Choroid plexus epithelial cell (primary cell): ENCODE results near the gene CCT5.

ENCODE experiments used
- DNase-seq: peaks from one replicate; pipeline ENCODE4 v3.0.0-alpha.2; 2010; ENCODE audit warnings: low read depth
- H3K4me3 ChIP-seq: 2 replicates; pipeline ENCODE4 v1.5.1; 2011; ENCODE audit warnings: low read depth, mild to moderate bottlenecking, control low read depth, low read length, moderate library complexity
- TF ChIP-seq, protein P1 (sequence below): conservative IDR thresholded peaks from 2 replicates; pipeline ENCODE4 v1.5.1; 2011; ENCODE audit warnings: low read depth, mild to moderate bottlenecking, control low read depth, inconsistent platforms, low read length, moderate library complexity

Gene CCT5

DNA sequence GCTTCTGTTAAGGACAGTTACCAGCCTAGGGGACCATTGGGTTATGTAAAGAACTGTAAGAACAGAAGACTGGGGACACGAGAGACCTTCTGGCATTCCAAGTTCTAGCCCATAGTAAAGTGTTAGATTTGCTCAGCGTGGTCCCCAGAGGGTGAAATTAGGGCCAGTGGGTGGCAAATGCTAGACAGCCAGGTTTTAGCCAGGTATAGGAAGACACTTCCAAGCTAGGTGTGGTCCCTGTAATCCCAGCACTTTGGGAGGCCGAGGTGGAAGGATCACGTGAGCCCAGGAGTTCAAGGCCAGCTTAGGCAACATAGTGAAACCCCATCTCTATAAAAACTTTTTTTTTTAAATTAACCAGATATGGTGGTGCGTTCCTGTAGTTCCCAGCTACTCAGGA is 34.7 kb upstream of the CCT5 start:
- TF ChIP-seq, protein P1, sequence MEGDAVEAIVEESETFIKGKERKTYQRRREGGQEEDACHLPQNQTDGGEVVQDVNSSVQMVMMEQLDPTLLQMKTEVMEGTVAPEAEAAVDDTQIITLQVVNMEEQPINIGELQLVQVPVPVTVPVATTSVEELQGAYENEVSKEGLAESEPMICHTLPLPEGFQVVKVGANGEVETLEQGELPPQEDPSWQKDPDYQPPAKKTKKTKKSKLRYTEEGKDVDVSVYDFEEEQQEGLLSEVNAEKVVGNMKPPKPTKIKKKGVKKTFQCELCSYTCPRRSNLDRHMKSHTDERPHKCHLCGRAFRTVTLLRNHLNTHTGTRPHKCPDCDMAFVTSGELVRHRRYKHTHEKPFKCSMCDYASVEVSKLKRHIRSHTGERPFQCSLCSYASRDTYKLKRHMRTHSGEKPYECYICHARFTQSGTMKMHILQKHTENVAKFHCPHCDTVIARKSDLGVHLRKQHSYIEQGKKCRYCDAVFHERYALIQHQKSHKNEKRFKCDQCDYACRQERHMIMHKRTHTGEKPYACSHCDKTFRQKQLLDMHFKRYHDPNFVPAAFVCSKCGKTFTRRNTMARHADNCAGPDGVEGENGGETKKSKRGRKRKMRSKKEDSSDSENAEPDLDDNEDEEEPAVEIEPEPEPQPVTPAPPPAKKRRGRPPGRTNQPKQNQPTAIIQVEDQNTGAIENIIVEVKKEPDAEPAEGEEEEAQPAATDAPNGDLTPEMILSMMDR, result no peak
- no peak overlapping the region for H3K4me3 ChIP-seq
- no peak for DNase-seq

GRCh38 chr5:10216107-10216506 is 34.0 kb upstream of the CCT5 start:
- no peak for DNase-seq
- H3K4me3 ChIP-seq, result no peak overlapping the region
- TF ChIP-seq, protein P1, result no peak

DNA sequence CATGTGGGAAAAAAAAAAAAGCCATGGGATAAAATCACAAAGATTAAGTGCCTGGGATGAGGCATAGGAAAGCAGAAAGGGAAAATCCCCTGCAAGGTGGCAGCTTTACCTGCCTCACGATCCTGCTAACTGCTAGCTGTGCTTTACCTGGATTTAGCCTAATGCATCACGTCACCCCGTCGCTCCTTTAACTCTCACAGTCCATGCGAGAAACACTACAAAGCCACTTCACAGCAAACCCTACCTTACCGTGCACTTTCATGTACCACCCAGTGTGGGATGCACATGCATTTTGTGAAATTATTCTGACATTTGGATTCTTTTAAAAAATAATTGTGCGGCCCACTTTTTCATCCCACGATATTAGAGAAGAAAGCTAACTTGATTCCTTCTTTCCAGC is 31.4 kb upstream of the CCT5 start:
- DNase-seq, result no peak
- TF ChIP-seq, protein P1, result no peak
- no peak overlapping the region for H3K4me3 ChIP-seq

- no peak overlapping the region for H3K4me3 ChIP-seq
- TF ChIP-seq, protein P1, result no peak
- DNase-seq, result no peak
Observed at GRCh38 chr5:10219068-10219467, 31.0 kb upstream of the CCT5 start.

- no peak overlapping the region for H3K4me3 ChIP-seq
- no peak for DNase-seq
- TF ChIP-seq, protein P1, result no peak
Observed at GRCh38 chr5:10220248-10220647, 29.8 kb upstream of the CCT5 start.

DNA sequence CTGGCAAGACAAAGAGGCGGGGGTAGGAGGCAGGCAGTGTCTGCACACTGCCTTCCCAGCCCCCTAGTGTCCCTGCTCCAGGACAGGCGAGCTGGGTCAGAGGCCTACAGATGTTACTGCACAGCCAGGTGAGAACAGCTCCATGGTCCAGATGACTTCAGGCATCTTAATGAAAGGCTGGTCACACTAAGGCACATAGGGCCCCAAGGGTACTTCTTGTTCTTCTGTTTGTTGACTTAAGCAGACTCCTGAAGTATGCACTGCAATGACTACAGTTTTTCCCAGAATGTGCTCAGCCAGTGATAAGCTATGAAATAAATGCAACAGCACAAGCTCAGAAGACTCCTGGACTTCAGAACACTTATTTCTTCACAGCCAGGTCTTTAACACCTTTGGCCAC is 27.8 kb upstream of the CCT5 start:
- DNase-seq, result peak; percentile 72
- H3K4me3 ChIP-seq, result no peak overlapping the region
- TF ChIP-seq, protein P1, result no peak

GRCh38 chr5:10227379-10227778 is 22.7 kb upstream of the CCT5 start:
- TF ChIP-seq, protein P1, result no peak
- H3K4me3 ChIP-seq, result no peak overlapping the region
- peak; percentile 52 for DNase-seq
